Breast epithelium (tissue), 4 donors: ENCODE measurements around the gene PLAGL1. TPM values are rescaled to one million over a fixed set of nuclear protein-coding genes. Genes with fewer than 3 reads are reported as not detected.
A peak's percentile ranks its signal among the peaks of the same experiment; 100 is the strongest.

Source experiments
- DNase-seq, 2 donors: peaks; one replicate each; pipeline ENCODE4 v3.0.0-alpha.2; 2019; ENCODE audit warnings: low spot score in 2 of 2
- H3K27ac ChIP-seq, 2 donors: fragments of 200-600 bp; sonication (generic) in 1 of 2; one replicate each; pipeline ENCODE4 v1.5.1; 2016 to 2019; ENCODE audit warnings: mild to moderate bottlenecking in 1 of 2
- H3K27me3 ChIP-seq, 2 donors: fragments of 200-600 bp; sonication (generic) in 1 of 2; one replicate each; pipeline versions ENCODE4 v1.5.1 to v1.6.0; 2017 to 2019; ENCODE audit warnings: control low read depth in 1 of 2, mild to moderate bottlenecking in 1 of 2
- H3K36me3 ChIP-seq: fragments of 200-600 bp; one replicate; pipeline ENCODE4 v1.5.1; 2019
- H3K4me1 ChIP-seq, 2 donors: fragments of 200-600 bp; sonication (generic); one replicate each; pipeline ENCODE4 v1.5.1; 2016 to 2019; ENCODE audit warnings: control low read depth in 1 of 2
- H3K4me3 ChIP-seq, 3 donors: fragments of 200-600 bp; sonication (generic); 1 replicate in 2 of 3; 2 replicates in 1 of 3; pipeline ENCODE4 v1.5.1; 2016 to 2019; ENCODE audit warnings: mild to moderate bottlenecking in 3 of 3, moderate library complexity in 2 of 3
- H3K9me3 ChIP-seq, 2 donors: fragments of 200-600 bp; sonication (generic) in 1 of 2; one replicate each; pipeline ENCODE4 v1.5.1; 2016 to 2019; ENCODE audit warnings: control low read depth in 1 of 2
- CTCF ChIP-seq, 3 donors: fragments of 450-650 bp; IDR thresholded peaks; one replicate each; pipeline ENCODE4 v1.5.1; 2016 to 2017; ENCODE audit warnings: antibody characterized with exemption in 3 of 3, mild to moderate bottlenecking in 3 of 3, moderate library complexity in 3 of 3
- POLR2A ChIP-seq: fragments of 450-650 bp; IDR thresholded peaks from one replicate; pipeline ENCODE4 v1.6.1; 2016; ENCODE audit warnings: antibody characterized with exemption, mild to moderate bottlenecking, moderate library complexity
- POLR2AphosphoS5 ChIP-seq, 3 donors: sonication (generic); formaldehyde crosslinking; IDR thresholded peaks; one replicate each; pipeline ENCODE4 v1.6.1; 2017; ENCODE audit warnings: antibody characterized with exemption in 3 of 3
- intact Hi-C: fragments of 100-400 bp; cut with DNase I; formaldehyde crosslinking; loops from one replicate; pipeline ENCODE4 v1.15.1; 2023; ENCODE audit warnings: low total_unique reads
- total RNA-seq, 3 donors: library from RNA; depleted of rRNA; stranded (reverse); fragments of >200 nt; gene quantifications; one replicate each; pipeline ENCODE4 v1.1.0, GENCODE V29; 2016

The PLAGL1 gene
- total RNA-seq, 3 donors from 2014 or later = 17.8 to 22.9 (median 21.4) TPM

GRCh38 chr6:143964674-143965081, 43.4 kb downstream of the PLAGL1 start:
- H3K27me3 ChIP-seq = no peaks in the 10 kb centered on the region
- TF ChIP-seq POLR2A = no peak
- no peak for TF ChIP-seq CTCF (IDR thresholded peaks at IDR 0.05)
- H3K9me3 ChIP-seq = no peaks in the 10 kb centered on the region
- no peak overlapping the region for H3K27ac ChIP-seq
- no peaks in the 10 kb centered on the region for H3K4me1 ChIP-seq
- H3K36me3 ChIP-seq = no peaks in the 10 kb centered on the region
- intact Hi-C loops = no loop called here
- no peak overlapping the region for H3K4me3 ChIP-seq
- no peak for DNase-seq

DNA sequence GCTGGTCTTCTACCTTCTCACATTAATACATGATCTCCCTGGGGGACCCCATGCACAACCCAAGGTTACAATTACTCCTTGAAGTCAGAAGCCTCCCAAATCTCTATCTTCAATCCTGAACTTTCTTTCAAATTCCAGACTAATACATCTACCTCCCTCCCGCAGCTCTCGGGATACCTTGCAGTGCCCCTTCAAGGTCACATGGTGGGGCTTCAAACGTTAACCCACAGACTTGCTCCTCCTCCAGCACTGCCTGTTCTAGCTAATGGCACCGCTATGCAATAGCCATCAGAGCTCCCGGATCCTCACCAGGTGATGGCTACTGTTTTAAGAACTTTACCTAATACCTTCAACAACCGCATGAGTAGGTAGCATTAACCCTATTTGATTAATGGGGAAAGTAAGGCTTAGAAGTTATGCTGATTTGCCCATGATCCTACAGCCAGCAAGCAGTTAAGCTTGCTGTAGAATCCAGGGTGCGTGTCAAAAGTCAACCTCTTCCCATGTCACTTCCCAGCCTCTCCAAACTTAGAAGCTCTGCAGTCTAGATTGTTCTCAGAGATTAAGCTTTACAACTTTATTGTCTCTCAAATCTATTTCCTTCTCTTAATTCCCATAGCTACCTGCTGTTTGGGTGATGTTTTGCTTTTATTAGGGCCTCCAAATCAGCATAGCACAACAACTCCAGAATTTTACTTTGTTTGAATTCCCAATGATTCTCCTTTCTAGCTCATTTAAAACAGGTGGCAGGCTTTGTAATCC, 44.7 kb downstream of the PLAGL1 start:
- no peaks in the 10 kb centered on the region for H3K4me1 ChIP-seq
- H3K27me3 ChIP-seq = no peaks in the 10 kb centered on the region
- peak overlapping the region in 1 of 2 donors; percentile 28 for H3K27ac ChIP-seq
- H3K9me3 ChIP-seq = no peaks in the 10 kb centered on the region
- TF ChIP-seq POLR2AphosphoS5 (IDR thresholded peaks at IDR 0.05) (no peak), CTCF (IDR thresholded peaks at IDR 0.05) (no peak), POLR2A (no peak)
- DNase-seq = no peak
- no peak overlapping the region for H3K4me3 ChIP-seq
- intact Hi-C loops = no loop called here
- H3K36me3 ChIP-seq = no peaks in the 10 kb centered on the region

DNA sequence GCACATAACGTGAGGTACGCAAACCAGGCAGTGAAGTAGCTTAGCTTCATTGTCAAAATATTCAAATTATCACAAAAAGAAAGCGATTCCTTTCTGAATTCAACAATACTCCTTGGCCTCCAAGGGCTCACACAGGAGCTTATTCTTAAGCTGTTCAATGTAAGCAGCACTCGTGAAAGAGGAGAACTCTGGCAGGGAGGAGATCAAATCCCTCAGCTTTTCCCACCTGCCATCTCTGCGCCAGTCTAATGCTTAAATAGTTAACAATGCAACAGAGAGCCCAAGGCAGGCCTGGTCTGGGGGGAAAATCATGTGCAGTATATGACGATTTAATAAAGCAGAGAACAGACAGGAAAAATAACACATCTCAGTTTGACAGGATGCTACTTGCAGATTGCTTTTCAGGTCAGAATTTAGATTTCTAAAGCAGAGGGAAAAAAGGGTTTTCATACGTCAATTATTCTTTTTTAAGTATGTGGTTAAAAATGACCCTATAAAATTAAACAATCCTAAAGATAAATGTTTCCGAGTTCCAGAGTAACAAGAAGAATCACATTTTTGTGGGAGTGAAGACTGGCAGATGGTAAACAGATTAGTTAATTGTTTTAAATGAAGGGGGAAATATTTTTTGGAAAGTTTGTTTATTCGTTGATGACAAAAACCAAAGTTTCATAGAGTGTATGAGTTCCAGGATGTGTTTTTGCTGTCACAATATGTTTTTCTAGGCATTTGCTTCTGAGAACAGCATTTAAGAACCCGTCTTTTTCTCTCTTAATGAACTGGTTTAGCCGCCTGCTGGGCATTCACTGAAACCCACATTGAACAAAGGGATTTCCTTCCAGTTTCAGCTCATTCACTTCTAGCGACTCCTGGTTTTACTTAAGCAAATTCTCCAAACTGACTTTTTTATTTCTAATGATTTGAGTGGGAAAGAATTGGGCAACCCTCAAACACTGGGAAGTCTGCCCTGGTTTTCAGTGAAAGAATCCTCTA, 45.9 kb downstream of the PLAGL1 start:
- Histone ChIP-seq H3K27ac (peak overlapping the region in 1 of 2 donors; percentile 28), H3K27me3 (no peaks in the 10 kb centered on the region), H3K9me3 (no peaks in the 10 kb centered on the region), H3K36me3 (no peaks in the 10 kb centered on the region), H3K4me1 (no peaks in the 10 kb centered on the region), H3K4me3 (no peak overlapping the region)
- TF ChIP-seq POLR2AphosphoS5 (IDR thresholded peaks at IDR 0.05) (no peak), CTCF (IDR thresholded peaks at IDR 0.05) (peak in 2 of 3 donors; percentile 44 to 47)
- no peak for DNase-seq
- intact Hi-C loops = no loop called here

DNA sequence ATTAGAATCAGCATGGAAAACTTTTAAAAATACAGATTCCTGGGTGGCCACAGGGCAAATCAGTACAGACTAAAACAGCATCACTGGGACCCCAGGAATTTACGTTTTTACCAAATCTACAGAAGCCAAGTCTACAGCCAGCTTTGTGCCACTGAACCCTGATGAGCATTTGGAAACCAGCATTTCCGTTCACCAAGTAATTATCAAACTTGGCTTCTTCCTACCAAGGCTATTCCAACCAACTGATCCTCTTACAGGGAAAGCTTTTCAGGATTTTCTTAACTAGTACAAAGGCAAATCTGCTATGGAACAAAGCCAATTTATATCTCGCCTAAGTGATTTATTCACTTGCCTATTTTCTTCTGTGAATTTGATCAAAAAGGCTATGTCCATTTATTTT, 47.0 kb downstream of the PLAGL1 start:
- intact Hi-C loops = no loop called here

More for the DNA sequence above, 47.0 kb downstream of the PLAGL1 start:
- Histone ChIP-seq H3K27me3 (no peaks in the 10 kb centered on the region), H3K27ac (no peak overlapping the region), H3K4me3 (no peak overlapping the region), H3K36me3 (no peaks in the 10 kb centered on the region), H3K9me3 (no peaks in the 10 kb centered on the region), H3K4me1 (no peaks in the 10 kb centered on the region)
- TF ChIP-seq POLR2AphosphoS5 (IDR thresholded peaks at IDR 0.05) (no peak), POLR2A (no peak), CTCF (IDR thresholded peaks at IDR 0.05) (no peak)
- DNase-seq = no peak
